ENCODE data around the gene CCDC102B.
"Not testable (repeated sequence)": the region's sequence is repeated elsewhere in the genome, so short reads cannot be mapped to it uniquely, and the experiment has no call there.

The CCDC102B gene

GRCh38 chr18:68915061-68915460, 117.2 kb downstream of the CCDC102B start:
- no peak for DNase-seq

DNA sequence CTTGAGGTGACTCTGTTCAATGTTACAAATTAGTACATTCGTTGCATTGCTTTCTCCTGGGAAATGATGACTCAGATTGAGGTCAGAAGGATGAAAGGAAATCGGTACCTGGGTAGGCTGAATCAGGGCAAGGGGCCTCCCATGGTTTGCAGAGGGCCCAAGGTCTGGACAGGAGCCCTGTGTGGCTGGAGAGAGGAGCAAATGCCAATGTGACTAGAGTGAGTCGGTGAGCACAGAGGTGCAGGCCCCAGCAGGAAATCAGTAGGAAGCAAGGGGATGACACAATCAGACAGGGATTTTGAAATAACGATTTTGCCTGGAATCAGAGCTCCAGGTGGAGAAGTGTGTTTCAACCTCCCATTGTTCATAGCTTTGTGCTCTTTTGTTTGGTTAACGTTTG, 118.9 kb downstream of the CCDC102B start:
- no peak for DNase-seq

GRCh38 chr18:68918216-68918615, 120.3 kb downstream of the CCDC102B start:
- DNase-seq, result no peak

DNA sequence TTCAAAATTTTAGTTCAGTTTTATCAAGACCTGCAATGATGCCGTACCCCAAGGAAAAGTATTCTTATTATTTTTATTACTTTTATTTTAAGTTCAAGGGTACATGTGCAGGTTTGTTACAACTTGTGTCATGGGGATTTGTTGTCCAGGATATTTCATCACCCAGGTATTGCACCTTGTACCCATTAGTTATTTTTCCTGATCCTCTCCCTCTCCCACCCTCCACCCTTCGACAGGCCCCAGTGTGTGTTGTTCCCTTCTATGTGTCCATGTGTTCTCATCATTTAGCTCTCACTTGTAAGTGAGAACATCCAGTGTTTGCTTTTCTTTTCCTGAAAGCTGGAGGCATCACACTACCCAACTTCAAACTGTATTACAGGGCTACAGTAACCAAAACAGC, 122.0 kb downstream of the CCDC102B start:
- no peak for DNase-seq

GRCh38 chr18:68922392-68922791, 124.5 kb downstream of the CCDC102B start:
- no peak for DNase-seq

GRCh38 chr18:68925268-68925667, 127.4 kb downstream of the CCDC102B start:
- no peak for DNase-seq

DNA sequence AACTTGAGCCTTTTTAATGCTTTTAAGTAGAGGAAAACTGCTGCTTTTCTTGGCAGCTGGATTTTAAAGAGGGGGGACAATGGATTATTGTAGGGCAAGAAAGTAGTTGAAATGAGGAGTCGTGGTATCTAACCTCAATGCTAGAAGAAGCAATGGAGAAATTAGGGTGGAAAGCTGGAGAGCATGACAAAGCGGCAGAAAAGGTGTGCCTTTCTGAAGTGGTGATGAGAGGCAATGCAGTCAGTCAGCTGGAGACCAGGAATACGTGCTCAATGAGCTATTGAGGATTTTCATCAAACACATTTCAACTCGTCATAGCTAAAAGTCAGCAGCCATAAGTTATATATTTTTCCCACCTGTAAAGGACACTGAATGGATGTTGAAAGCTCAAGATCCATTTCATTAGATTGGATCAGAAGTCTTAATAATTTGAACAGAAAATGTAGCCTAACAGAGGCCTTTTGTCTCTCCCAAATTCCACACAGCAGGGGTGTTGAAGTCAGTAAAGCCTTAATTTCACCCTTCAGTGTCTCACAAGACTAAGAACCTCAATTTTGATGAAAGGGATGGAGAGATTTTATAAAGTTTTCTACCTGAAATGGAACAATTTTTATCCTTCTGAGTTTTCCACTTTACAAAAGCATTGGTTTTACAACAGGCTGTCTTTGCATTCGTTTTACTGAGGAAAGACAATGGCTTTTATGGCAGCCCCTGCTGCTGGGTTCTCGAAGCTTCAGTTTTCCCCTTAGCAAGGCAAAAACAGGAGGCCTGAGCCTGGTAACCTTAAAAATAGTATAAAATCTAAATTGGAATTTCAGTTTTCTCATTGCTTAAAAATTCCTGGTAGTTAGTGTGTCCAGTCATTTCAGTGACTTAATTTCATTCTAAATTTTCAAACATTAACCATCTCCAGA, 131.1 kb downstream of the CCDC102B start:
- no peak for DNase-seq

- DNase-seq, result no peak
These were observed 137.8 kb downstream of the CCDC102B start for GRCh38 chr18:68935686-68936085.

DNA sequence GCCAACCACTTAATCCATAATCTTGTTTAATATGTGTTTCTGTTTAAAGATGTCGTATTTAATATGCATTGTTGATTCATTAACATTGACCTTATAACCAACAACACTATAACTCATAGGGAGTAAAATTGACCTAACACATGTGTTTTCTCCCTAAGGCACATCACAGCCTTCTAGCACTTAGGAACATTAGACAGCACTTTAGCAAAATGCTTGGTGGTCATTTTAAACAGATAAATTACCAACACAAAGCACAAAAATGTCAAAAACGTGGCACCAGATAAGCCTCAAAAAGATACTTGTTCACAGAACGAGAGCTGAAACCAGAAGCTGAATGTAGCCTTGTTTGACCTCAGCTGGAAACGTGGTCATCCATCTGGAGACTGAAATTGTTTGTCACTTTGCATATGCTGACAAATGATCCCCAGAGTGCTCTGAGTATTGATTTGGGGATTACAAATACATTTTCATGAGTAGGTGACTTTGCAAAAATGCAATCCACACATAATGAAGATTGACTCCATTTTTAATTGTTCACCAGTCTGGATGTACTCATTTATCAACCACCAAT, 139.2 kb downstream of the CCDC102B start:
- DNase-seq, result no peak

- no peak for DNase-seq
These were observed 142.2 kb downstream of the CCDC102B start for GRCh38 chr18:68940039-68940438.

- DNase-seq, result no peak
These were observed 142.9 kb downstream of the CCDC102B start for GRCh38 chr18:68940754-68941153.

DNA sequence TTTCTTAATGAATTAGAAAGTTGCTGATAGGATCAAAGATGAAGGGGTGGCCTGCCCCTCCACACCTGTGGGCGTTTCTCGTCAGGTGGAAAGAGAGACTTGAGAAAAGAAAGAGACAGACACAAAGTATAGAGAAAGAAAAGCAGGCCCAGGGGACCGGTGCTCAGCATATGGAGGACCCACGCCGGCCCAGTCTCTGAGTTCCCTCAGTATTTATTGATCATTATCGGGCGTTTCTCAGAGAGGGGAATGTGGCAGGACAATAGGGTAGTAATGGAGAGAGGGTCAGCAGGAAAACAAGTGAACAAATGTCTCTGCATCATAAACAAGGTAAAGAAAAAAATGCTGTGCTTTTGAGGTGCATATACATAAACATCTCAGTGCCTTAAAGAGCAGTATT, 144.3 kb downstream of the CCDC102B start:
- DNase-seq, result no peak

DNA sequence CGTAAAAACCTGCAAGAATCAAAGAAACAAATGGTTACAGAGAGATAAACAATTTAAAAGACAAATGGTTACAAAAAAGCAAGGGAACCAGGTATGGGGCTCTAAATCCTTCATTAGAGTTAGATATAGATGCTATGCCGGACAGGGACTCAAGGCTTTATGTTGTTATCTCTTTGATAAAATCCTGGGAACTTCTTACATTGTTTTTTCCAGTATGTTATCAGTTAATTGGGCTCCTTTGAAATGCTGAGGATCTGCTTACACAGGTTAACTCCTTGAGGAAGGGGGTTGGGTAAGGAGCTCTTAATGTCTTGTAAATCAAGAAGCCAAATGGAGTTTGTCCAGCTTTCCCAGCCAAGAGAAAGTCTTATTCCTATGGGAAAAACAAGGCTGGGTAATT, 146.0 kb downstream of the CCDC102B start:
- not testable (repeated sequence) for DNase-seq

DNA sequence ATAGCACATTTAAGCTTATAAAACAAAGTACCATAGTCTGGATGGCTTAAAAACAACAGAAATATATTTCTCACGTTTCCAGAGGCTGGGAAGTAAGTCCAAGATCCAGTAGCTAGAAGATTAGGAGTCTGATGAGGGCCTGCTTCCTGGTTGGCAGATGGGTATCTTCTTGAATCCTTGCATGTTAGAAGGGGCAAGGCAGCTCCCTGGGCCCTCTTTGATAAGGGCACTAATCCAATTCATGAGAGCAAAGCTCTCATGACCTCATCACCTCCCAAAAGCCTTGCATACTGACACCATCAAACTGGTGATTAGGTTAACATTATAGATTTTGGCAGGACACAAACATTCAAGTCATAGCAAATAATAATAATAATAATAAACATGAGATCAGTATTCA, 146.4 kb downstream of the CCDC102B start:
- no peak for DNase-seq

DNA sequence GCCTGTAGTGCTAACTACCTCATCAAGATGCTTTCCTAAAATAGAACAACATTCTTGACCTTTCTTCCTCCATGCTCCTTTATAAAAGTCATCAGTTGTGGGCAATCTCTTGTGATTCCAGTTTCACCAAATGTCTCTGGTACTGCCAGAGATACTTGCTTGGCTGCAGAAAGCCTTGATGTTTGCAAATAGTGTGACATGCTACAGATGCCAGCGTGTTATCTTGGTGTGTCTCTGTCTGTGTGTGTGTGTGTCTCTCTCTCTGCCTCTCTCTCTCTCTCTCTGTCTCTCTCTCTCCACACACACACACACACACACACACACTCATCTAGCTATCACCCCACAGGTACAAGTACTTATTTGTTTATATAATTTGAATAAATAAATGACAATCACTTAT, 146.9 kb downstream of the CCDC102B start:
- no peak for DNase-seq

- no peak for DNase-seq
These were observed 150.7 kb downstream of the CCDC102B start for GRCh38 chr18:68948622-68949021.

DNA sequence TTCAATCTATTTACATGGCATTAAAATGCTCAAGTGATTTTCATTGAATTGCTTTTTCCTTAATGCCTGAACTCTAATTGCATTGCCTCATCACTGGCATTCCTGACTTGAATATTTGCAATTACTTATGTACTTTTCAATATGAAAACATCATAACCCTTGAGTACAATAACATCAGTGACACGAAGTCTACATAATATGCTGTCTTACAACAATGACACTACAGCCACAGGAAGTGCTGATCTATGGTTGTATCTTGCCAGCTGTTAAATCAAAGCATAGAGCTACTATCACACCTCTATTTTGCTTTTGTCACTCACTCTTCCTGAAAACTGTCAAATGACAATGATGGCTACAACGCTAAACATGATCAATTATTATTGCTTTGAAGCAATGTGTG, 156.9 kb downstream of the CCDC102B start:
- DNase-seq, result no peak

GRCh38 chr18:68956650-68957049, 158.8 kb downstream of the CCDC102B start:
- no peak for DNase-seq

- DNase-seq, result no peak
These were observed 162.5 kb downstream of the CCDC102B start for GRCh38 chr18:68960355-68960754.

GRCh38 chr18:68962623-68963022, 164.7 kb downstream of the CCDC102B start:
- no peak for DNase-seq

- no peak for DNase-seq
These were observed 167.9 kb downstream of the CCDC102B start for GRCh38 chr18:68965817-68966216.

DNA sequence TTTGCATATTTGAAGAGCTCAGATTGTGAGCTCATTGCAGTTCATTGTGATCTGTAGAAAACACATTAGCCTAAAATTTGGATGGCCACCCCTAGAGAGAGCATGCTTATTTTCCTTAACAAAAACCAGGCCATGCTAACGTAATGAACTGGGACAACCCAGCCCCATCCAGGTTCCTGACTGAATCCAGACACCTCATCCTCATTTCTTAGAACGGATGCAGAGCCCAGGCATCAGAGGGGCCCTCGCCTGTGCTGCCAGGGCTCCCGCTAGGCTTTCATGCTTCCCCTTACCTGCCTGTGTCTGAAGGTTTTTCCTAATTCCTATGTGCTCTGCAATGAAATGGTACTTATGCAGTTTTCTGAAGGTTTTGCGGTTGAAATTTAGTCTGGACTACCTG, 171.1 kb downstream of the CCDC102B start:
- DNase-seq, result no peak

DNA sequence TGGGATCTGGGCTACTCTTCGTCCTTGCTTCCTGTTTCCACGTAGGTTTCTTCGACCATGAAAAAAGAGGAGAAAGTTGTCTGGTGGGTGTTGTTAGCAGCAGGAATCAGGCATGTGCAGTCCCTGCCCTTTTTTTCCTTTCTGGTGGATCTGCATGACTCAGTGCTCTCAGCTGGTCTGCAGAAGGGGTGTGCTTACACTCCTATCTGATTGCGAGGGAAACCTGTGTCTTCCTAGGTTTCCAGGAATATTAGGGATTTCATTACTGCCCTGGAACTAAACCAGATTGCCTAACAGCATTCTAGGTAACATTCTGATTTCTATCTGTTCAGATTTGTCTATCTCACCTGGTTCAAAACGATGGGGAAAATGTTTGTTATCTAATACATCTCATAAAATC, 174.3 kb downstream of the CCDC102B start:
- DNase-seq, result no peak

DNA sequence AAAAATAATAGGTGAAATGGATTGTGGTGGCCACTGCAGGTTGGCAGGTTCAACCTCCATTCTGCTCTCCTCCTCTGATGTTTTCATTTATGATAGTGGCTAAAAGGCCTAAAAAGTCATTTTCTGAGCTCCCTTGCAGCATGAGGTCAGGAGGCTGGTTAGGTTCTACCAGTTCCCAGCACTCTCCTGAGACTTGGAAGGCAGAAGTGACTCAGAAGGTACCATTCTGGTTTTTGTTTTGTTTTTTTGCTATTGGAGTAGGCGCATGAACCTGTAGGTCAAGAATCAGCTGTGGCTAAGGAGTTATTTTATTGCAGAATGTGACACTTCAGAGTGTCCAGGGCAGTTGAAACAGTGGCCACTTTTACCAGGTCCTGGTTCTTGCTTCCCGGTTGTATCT, 181.9 kb downstream of the CCDC102B start:
- DNase-seq, result no peak
